Measurements from ENCODE around the gene PRDM15. TPM values are rescaled to one million over a fixed set of nuclear protein-coding genes. Genes with fewer than 3 reads are reported as not detected.

Gene PRDM15
- total RNA-seq, 1 donor from 2014 or later = 5.4 TPM

DNA sequence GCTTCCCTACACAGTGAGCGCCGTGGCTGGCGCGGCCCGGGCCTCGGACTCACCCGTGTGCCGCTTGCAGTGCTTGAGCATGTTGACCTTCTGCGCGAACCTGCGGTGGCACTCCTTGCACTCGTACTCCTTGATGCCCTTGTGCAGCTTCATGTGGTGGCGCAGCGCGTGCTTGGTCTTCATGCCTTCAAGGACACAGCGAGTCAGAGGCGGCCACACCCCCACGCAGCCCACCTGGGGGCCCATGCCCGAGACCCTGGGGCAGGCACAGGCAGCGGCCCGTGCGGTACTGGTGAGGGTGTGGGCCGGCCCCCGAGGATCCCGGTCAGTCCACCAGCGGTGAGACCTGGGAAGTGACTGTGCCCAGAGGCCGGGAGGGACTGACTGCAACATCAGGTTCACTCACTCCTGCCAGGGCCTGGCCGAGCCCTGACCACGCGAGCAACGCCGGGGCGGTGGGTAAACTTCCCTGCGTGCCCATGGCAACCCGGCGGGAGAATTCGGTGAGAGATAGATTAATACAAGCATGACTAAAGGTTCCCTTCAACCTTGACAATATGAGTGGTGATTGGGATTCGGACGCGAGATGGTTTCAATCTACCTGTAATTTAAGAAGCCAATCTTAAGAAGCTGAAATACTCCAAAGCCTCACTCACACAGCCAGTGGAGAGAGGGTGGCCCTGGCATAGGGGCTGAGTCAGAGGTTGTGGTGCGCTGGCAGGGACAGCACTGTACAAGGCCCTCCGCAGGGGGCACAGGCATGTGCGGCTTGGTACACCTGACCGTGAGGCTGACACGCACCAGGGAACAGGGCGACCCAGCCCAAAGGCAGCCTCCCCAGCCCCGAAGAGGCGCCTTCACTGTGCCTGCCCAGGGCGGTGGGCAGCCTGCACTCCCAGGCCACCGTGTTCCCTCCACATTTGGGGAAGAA lies 63.2 kb downstream of the PRDM15 start:
- DNase-seq (ENCODE audit: low read depth) = no peak
- Histone ChIP-seq H3K4me3 (ENCODE audit: low read depth, low read length) (no peak overlapping the region), H3K27me3 (ENCODE audit: control insufficient read depth, insufficient read depth, low read length) (no peaks in the 10 kb centered on the region), H3K36me3 (ENCODE audit: control insufficient read depth, insufficient read depth, low read length) (peaks cover 3% of the 10 kb centered on the region)
- TF ChIP-seq, protein P1, sequence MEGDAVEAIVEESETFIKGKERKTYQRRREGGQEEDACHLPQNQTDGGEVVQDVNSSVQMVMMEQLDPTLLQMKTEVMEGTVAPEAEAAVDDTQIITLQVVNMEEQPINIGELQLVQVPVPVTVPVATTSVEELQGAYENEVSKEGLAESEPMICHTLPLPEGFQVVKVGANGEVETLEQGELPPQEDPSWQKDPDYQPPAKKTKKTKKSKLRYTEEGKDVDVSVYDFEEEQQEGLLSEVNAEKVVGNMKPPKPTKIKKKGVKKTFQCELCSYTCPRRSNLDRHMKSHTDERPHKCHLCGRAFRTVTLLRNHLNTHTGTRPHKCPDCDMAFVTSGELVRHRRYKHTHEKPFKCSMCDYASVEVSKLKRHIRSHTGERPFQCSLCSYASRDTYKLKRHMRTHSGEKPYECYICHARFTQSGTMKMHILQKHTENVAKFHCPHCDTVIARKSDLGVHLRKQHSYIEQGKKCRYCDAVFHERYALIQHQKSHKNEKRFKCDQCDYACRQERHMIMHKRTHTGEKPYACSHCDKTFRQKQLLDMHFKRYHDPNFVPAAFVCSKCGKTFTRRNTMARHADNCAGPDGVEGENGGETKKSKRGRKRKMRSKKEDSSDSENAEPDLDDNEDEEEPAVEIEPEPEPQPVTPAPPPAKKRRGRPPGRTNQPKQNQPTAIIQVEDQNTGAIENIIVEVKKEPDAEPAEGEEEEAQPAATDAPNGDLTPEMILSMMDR (IDR thresholded peaks at IDR 0.05; ENCODE audit: insufficient read depth, low read length, poor library complexity, severe bottlenecking) = no peak

DNA sequence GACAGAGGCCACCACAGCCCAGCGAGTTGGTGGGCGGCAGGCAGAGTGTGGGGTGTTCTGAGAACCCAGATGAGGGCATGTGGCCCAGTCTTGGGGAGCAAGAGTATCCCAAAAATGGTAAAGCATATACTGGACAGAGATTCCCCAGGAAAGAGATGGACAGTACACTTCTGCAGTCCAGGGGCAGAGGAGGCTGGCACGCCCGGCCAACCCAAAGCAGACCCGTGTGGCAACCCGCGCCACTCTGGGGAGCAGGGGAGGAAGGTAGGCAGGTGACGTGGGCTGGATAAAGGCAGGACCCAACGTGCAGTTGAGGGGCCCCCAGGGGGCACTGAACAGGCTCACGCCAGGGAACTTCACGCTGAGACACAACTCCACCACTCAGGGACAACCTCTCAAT lies 65.9 kb downstream of the PRDM15 start:
- Histone ChIP-seq H3K36me3 (ENCODE audit: control insufficient read depth, insufficient read depth, low read length) (peaks cover 3% of the 10 kb centered on the region), H3K4me3 (ENCODE audit: low read depth, low read length) (no peak overlapping the region), H3K27me3 (ENCODE audit: control insufficient read depth, insufficient read depth, low read length) (no peaks in the 10 kb centered on the region)
- TF ChIP-seq, protein P1 (IDR thresholded peaks at IDR 0.05; ENCODE audit: insufficient read depth, low read length, poor library complexity, severe bottlenecking) = no peak
- no peak for DNase-seq (ENCODE audit: low read depth)

DNA sequence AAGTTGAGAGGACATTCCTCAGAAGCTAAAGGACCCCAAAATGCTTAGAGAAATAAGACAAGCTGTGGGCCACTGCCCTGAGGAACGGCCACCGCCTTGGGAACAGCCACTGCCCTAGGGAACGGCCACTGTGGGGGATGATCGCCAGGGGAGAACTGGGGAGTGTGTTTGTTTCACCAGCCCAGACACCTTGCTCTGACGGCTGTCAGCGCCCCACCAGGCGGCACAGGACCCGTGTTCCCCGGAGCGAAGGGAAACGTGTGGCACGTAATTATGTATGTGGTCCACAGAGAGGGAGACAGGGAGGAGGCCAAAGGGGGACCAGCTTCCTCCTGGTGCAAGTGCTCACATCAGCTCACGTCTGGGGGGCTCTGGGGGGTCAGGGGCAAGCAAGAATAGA lies 66.5 kb downstream of the PRDM15 start:
- DNase-seq (ENCODE audit: low read depth) = no peak
- peaks cover 3% of the 10 kb centered on the region for H3K36me3 ChIP-seq (ENCODE audit: control insufficient read depth, insufficient read depth, low read length)
- no peaks in the 10 kb centered on the region for H3K27me3 ChIP-seq (ENCODE audit: control insufficient read depth, insufficient read depth, low read length)
- H3K4me3 ChIP-seq (ENCODE audit: low read depth, low read length) = no peak overlapping the region
- TF ChIP-seq, protein P1 (IDR thresholded peaks at IDR 0.05; ENCODE audit: insufficient read depth, low read length, poor library complexity, severe bottlenecking) = no peak

DNA sequence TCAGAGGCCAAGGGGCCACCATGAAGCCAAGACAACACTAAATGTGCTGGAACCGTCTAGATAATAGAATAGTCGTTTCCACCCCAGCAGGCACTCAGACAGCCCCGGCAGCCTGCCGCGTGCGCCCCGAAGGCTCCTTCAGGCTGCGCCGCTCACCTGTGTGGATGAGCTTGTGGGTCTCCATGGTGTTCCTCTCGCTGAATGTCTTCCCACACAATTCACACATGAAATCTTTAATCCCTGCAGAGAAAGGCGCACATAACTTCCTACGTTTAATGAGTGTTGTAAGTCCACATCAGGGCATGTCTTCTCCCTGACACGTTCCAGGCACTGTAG lies 68.6 kb downstream of the PRDM15 start:
- no peak for DNase-seq (ENCODE audit: low read depth)
- Histone ChIP-seq H3K27me3 (ENCODE audit: control insufficient read depth, insufficient read depth, low read length) (no peaks in the 10 kb centered on the region), H3K4me3 (ENCODE audit: low read depth, low read length) (no peak overlapping the region), H3K36me3 (ENCODE audit: control insufficient read depth, insufficient read depth, low read length) (peaks cover 2% of the 10 kb centered on the region)
- TF ChIP-seq, protein P1 (IDR thresholded peaks at IDR 0.05; ENCODE audit: insufficient read depth, low read length, poor library complexity, severe bottlenecking) = no peak

DNA sequence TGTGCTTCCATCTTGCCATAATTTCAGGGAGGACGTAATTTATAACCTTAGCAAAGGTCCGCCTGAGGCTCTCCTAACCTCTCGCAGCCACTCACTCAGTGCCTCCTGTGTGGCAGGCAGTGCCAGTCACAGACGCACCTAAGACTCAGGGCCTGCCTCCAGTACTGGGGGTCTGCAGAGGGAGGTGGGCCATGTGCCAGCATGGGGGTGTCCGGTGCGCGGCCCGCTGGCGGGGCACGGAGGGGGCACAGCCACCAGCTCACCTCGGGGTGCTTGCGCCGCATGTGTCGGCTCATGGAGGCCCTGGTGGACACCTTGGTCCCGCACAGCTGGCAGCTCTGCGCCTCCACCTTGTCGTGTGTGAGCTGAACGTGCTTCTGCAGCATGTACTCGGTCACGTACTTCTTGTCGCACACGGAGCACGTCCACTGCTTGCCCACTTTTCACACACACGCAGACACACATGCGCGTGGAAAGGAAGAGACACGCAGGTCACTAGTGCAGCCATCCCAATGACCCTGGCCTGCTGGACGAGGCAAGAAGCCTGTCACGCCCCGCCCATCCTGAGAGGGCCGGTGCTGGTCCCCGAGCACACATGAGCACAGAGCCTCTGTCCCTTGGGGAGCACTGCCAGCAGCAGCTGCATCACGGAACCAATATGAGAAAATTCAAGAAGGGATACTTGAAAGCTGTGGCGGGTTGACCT lies 69.1 kb downstream of the PRDM15 start:
- no peaks in the 10 kb centered on the region for H3K27me3 ChIP-seq (ENCODE audit: control insufficient read depth, insufficient read depth, low read length)
- H3K36me3 ChIP-seq (ENCODE audit: control insufficient read depth, insufficient read depth, low read length) = peaks cover 1% of the 10 kb centered on the region
- no peak for DNase-seq (ENCODE audit: low read depth)
- H3K4me3 ChIP-seq (ENCODE audit: low read depth, low read length) = no peak overlapping the region
- TF ChIP-seq, protein P1 (IDR thresholded peaks at IDR 0.05; ENCODE audit: insufficient read depth, low read length, poor library complexity, severe bottlenecking) = no peak

All from kidney epithelial cell (primary cell).